Right hindlimb (tissue), 1 donor: ENCODE data around the gene VSTM4.
A peak's percentile ranks its signal among the peaks of the same experiment; 100 is the strongest.

Source experiments
- DNase-seq: peaks from one replicate; pipeline ENCODE4 v3.0.0-alpha.2; 2018

The VSTM4 gene

DNA sequence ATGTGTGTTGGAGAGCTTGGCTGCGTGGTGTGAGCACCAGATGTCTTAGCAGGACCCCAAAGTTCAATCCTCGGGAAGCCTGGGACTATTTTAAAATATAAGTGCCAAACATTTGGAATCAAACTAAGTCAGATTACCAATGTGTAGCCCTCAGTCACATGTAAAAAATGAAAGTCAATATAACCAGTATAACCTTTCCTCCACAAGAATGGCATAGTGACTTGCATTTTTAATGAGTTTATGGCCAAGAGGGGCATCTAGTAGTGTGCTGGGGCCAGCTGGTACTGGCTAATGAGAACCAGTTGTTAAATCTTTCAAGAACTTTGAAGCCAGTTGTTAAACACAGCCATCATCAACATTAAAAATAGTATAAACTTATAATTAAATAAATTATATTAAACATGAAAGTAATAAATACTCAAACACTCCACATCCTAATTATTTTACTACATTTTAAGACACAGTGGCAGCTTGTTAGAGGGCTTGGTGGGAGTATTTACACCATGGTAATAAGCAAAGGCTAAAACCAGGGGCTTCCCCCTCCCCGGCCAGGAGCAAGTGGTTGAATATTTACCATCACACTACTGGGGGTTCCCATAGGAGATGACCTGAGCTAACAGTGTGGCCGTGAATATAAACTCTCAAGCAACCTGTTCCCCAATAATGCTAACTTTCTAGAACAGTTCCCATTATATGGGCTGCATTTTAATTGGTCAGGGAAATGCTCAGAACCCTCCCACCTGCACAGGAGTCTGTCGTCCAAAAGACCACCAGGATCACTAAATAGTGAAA lies 26.4 kb upstream of the VSTM4 start:
- DNase-seq = no peak

DNA sequence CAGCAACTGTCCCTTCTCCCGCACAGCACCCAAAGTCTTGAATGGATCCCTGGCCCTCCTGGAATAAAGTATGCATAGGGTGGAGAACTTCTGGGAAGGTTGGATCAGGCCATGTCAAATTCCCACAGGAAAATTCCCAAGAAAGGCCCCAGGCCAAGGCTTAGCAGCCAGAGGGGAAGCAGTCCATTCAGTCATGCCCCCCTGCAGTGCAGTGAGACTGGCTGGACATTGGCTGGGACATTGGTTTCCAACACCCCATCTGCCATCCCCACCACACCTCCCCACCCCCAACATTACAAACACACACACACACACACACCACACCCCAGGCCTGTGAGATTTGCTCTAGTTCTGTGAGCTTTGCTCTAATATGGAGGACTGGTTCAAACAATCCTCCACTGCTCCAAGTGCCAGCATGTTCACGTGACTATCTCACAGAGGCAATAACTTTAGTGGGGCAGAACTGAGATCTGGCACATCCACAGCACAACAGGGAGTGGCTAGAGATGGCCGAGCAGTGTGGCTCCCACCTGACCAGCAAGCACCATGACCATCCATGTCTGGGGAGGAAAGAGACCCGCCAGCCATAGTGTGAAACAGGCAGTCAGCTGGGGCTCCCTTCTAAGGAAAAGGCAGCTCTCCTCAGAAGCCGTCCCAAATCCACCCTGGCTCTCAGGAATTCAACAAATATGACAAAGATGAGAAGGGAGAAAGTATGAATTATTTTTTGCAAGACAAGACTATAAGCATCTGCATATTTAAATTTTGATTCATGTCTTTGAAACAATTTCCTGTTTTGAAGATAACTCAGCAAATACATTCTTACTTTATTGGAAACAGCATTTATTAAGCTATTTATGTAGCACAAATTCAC lies 25.2 kb upstream of the VSTM4 start:
- DNase-seq = no peak

DNA sequence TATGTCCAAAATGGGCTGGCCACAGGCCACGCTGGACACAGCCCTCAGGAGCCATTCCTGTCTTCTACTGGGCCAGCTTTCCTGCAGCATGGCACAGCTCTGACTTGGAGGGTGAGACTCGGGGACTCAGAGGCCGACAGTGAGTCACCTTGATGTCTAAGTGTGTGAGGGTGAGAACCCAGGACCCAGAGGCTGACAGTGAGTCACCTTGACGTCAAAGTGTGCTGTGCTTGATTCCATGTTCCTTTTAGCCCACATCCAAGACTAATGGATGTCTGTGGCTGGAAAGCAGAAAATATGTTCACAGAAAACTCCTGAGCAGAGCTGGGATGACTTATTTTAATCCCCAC lies 24.5 kb upstream of the VSTM4 start:
- no peak for DNase-seq

DNA sequence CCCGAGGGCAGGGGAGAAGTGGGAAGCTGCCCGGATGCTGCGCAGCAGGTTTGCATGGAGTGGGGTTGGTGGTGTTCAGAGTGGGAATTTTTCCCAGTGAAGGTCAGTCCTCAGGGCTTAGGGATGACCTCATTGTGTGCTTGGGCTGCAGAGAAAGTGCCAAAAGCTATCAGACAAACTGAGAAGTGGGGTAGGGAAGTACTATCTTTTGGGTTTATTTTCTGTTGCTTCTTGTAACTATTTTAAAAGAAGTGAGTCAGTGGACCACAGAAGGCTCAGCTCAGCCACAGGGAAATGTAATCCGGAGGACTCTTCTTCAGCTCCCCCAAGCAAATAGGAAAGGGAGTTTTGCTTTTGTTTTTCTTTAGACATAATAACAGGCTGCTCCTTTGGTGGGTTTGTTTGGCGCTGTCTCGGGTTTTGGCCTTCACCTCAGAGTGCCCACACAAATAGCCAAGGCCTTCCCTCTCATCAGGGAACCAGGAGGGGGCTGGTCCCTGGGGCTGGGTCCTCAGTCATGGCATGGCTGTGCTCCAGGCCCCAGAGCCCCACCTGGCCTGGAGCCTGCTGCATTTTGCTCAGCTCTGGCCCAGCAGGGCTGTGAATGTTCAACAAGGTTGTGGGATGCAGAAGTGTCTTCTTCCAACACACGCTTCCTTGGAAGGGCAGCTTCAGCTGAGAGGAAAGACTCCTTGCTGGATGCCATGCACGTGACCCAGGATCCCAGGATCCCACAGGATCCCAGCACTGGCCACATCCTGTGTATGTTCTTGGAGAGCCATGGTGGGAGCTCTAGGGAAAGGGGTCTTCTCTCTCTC lies 23.9 kb upstream of the VSTM4 start:
- DNase-seq = peak; percentile 47

DNA sequence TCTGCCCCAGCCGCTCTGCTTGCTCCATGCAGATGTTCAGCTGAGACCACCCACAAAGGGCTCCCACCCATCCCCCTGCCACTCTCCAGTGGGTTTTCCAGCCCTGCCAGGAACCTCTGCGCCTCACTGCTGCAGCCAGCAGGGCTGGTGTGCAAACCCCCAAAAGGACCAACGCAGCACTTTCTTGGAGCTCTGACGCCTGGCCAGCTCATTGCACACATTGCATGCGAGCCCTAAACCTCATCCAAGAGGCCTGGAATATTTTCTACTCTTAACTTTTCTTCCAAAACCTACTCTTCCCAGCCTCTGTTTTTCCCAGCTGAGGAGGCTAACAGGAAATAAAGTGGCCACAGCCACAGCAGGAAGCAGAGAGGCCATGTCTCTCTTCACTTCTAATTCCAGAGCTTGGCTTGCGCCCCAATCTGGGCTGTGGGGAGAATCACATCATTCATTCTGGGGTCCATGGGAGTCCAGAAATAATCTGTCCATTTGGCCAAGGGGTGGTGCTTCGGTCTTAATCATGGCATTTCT lies 23.1 kb upstream of the VSTM4 start:
- peak; percentile 86 for DNase-seq

DNA sequence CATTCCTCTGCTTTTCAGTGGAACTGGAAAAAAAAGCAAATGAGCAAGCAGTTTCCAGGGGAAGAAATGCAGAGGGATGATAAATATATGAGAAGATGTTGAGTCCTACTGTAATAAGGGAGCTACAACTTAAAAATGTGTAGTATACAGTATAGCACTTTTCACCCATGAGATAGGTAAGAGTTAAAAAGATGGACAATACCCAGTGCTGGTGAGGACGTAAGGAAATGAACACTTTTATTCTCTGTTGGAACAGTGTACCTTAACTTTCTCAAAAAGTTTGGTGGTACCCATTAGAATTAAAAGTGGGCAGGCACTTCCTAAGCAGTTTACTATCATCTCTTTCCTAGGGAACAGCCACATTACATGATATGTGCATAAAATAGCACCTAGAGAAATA lies 21.2 kb upstream of the VSTM4 start:
- no peak for DNase-seq

DNA sequence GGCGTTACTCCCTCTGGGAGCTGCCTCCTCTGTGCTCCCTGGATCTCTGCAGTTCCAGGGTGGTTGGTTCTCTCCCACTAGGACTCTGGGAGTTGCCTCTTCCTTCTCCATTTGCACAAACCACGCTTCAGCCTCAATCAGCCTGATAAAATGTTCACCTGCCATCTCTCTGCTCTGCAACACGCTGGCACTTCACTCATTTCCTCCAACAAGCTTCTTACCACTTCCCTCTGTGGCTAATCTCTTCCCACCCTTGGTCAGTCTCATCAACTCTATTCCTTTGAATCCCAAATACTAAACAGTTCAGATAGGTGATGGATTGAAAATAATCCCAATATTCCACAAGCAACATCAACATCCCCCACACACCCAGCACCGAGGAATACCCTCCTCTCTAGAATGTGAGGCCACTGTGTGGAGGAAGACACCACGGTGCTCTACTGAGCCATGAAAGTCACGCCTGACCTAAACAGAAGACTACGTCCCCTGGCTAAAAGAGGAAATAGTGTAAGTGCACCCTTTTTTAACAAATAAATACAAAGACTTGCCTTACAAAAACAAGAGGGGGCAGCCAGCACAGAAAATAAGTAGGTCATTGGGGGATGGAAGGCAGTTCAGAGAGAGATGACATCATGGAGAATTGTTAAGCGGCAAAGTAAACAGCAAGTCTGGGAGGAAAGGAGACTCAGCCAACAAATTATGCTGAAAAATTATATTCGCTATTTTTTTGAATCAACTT lies 20.4 kb upstream of the VSTM4 start:
- no peak for DNase-seq

DNA sequence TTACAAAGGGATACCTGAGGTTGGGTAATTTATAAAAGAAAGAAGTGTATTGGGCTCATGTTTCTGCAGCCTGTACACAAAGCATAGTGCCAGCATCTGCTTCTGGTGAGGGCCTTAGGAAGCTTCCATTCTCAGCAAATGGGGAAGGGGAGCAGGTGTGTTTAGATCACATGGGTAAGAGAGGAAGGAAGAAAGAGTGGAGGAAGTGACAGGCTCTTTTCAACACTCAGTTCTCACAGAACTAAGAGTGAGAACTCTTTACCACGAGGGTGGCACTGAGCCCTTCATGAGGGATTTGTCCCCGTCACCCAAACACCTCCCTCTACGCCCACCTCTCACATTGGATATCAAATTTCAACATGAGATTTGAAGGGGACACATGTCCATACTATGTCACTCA lies 19.0 kb upstream of the VSTM4 start:
- no peak for DNase-seq

DNA sequence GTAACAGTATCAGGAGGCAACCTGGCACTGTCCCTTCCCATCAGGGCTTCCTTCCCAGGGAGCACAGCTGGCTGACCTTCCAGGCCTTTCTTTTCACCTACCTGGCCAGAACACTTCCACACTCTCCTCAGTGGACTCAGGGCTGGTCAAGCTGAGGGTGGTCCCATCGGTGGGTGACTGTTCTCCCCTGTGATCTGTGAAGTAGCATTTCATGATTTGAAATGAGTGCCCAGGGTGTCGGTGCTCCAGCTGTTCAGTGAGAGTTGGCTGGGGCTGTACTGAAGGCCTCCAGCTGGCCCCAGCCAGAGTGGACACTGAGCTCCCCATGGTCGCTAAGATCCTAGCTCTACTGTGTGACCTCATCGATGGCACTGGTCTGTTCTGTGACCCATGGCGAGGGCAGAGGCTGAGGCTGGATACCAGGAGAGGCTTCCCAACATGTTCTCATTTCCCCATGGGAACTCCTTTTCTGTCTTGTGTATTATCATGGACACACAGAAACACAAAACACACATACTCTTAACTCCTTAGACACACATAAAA lies 18.5 kb upstream of the VSTM4 start, which contains the start of gene FAM170B:
Gene FAM170B, minus strand, starts transcription at position 316 of the 543 bp plus-strand sequence. Its CDS starts 103 bp downstream, at position 213.
- no peak for DNase-seq

DNA sequence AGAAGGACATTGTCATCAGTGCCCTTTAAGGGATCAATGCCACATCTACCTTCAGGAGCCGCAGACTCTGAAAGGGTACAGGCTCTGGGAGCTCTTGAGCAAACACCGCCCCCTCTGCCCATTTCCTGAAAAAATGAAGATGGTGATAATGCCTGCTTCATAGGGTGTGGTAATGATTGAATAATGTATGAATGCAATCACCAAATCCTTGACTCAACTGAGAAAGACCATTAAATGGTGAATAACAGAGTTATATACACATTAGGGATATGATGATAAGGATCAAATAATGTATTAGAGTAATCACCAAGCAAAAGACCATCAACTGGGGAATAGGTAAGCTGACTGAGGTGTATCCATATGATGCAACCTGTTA lies 17.0 kb upstream of the VSTM4 start:
- no peak for DNase-seq

DNA sequence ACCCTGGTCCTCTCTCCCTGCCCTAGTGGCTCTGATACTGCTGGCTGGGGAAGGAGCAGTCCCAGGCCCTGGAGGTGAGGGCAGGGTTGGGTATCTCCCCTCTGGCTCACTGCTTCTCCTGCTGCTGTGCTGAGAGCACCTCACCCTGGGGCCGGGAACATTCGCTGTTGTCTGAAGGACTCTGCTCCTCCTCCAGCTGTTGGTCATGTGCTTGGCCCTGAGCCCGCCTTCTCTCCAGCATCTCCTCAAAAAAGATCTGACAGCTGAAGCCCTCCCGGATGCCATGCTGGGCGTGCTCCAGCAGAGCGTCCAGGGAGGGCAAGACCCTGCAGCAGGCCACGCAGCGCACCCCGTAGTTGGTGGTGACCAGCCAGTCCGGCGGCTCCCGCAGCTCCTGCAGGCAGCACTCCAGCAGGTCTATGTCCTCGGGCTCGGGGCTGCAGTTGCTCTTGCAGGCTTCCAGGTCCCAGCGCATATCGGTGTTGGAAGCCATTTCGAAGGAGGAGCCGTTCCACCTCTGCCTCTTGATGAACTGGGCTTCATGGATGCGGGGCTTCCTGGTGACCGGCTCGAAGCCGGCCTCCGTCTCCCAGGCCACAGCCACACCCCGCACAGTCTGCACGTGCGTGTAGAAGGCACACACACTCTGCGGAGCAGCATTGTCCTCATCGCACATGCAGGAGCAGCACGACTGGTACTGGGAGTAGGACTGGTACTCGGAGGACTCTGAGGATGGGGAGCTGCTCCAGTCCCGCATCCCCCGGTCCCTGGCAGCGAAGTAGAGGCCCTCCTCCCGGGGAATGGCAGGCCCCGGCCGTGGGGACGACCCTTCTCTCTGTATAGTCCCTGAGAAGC lies 16.4 kb upstream of the VSTM4 start:
- peak; percentile 70 for DNase-seq

DNA sequence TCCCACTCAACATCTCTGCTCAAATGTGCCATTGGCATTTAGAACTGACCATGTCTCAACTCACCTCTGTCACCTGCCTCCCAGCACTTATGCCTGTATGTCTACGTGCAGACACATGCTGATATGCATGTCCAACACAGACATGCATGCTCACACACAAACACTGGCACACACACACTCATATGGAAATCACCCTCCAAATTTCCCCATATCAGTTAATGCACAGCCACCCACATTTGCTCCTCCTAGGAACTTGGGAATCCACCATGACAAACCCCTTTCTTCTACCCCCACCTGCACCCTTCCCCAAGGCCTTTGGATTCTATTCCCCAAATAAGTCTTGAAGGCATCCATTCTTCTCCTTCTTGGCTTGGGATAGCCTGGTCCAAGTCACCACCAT lies 14.1 kb upstream of the VSTM4 start:
- DNase-seq = no peak

DNA sequence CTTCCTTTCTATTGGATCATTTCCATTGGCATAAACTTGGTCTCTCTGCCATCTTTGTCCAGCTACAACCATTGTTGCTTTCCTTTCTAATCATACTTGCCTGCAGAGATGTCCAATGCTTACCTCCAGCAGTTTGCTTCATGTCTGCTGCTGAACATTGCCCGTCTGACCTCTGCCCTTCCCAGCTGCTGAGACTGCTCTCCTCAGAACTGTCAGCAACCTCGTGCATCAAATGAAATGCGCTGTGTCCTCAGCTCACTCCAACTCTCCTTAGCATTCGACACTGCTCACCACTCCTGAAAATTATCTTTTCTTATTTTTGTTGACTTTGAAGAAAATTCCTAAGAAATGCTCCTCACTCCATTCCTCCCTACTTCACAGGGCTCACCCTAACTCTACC lies 13.5 kb upstream of the VSTM4 start:
- no peak for DNase-seq

DNA sequence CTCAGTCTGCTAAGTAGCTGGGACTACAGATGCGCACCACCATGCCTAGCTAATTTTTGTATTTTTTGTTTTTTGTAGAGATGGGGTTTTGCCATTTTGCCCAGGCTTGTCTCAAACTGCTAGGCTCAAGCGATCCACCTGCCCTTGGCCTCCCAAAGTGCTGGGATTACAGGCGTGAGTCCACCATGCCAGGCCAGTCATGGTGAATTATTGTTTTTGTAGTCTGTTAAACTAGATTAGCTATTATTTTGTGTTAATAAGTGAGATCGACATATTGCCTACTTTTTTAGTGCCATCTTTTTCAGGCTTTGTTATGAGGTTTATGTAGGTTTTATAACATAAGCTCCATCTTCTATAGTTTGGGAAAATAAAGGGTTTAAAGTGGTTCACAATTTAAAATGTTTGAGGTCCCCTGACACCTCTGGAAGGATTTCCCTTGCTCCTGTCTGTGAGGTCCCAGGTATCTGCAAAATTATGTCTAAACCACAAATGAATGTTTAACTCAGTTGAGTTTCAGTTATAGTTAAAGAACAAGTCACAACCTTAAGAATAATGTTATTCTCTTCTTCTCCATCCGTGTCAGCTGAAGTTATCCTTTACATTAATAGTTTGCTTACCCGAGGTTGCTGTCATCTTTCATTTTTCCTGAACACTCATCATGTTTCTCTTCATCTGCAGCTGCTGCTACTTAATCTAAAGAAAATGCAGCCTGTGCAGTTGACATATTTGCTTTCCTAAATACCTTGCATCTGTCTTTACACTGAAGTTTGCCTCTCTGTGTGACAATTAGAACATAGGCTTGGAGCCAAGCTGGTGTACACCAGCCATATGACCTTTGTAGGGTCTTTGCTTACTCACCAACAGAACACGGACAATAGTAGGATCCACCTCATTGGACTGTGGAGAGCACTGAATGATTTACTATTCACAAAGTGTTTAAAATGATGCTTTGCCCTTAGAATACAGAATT lies 8.9 kb upstream of the VSTM4 start:
- DNase-seq = no peak

DNA sequence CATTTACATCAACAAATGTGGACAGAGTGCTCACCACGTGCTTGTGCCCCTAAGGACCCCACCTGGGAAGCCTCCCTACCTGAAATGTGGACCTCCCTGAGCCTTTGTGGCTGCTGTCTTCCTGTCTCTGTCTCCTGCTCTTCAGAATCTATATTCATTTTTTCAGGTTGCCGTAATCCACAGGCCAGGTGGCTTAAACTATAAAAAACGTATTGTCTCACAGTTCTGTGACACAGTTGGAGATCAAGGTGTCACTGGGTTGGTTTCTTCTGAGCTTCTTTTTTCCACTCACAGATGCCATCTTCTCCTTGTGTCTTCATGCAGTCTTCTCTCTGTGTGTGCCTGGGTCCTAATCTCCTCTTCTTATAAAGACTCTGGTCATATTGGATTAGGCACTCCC lies 5.6 kb upstream of the VSTM4 start:
- no peak for DNase-seq

DNA sequence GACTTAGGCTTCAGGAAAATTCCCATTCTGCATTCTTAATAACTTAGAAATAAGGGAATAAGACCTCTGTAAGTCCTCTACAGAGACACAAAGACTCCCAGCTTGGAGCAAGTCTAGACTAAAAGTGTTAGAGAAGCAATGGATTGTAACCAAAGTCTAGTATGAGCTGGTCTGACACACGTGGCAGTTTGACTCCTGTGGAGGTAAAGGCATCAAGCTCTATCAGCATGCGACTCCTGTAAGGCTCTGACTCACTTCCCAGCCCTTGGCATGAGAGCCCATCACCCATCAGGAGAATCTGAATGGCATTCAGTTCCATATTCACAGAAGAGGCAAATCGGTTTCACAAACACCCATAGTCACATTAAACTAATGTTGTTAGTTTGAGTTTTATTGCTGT lies 4.4 kb upstream of the VSTM4 start:
- DNase-seq = no peak

DNA sequence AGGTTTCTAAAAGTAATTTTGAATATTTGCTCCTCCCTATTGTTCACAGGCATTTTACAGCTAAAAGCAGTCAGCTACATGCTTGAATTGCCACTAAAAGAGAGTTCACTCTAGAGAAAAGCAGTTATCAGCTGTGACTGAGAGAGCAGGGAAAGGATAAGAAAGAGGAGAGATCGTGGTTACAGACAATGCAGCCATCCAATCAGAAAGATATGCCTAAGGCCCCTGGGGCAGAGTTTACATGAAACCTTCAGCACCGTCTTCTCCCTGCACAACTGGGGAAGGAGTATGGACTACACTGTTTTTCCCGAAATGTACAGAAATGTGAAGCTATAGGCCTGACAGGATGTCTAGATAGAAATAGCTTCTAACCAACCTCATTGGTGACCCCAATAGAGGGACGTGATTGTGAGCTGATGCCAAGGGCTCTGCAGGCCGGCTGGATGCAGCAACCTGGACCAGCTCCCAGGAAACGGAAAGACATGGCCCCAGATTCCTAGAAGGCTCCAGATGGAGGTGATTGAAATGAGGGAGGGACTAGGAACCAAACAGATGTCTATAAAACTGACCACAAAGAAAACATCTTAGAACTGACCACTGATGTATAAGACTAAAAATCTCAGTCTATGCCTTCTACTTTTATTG lies 3.2 kb upstream of the VSTM4 start:
- no peak for DNase-seq

DNA sequence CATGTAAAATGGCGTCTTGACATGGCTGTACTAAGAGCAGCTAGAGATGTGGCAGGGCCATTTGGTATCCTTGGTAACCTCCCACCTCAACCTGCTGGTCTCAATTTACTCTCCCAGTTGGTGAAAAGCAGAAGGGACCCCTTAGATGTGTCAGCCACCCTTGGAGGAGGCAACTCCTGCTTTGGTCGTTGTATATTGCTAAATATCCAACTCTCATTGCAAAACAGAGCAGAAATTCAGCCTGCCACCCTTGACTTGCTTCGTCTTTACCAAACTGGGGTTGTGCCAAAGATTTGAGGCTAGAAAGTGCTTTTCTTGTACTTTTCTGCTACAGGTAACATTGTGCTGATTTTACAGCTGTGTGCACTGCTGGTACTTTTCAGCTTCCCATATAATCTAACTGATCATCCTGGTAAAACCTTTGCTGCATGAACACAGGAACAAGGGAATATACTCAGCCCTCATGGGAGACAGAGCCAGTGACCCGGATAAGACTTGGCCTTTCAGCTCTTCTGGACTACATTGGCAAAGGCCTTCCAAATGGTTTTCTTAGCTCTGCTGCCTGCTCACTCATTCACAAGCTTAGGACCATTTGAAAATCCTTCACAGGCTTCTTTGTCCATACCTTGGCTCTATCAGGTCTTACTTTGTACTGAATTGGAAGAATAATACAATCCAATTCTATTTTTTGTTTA lies 2.2 kb upstream of the VSTM4 start:
- no peak for DNase-seq
